Keratinocyte (primary cell): Measurements from ENCODE around the gene DPY19L2.
"Not testable (repeated sequence)": the region's sequence is repeated elsewhere in the genome, so short reads cannot be mapped to it uniquely, and the experiment has no call there.

Source experiments
- EZH2 ChIP-seq: IDR thresholded peaks from one replicate; pipeline ENCODE4 v1.6.1; 2012; ENCODE audit warnings: inconsistent platforms, mild to moderate bottlenecking, low read length, moderate library complexity
- TF ChIP-seq, protein P1 (sequence below), 3 experiments: IDR thresholded peaks in 1 of 3; conservative IDR thresholded peaks in 1 of 3; optimal IDR thresholded peaks in 1 of 3; 2 replicates in 2 of 3; 3 replicates in 1 of 3; pipeline versions ENCODE3 to v1.5.1; 2011; ENCODE audit warnings: low read length in 3 of 3, mild to moderate bottlenecking in 3 of 3, moderate library complexity in 2 of 3, control low read depth in 1 of 3, inconsistent platforms in 1 of 3; ENCODE audit not compliant: insufficient read depth in 2 of 3; ENCODE audit errors: extremely low read depth in 1 of 3

DNA sequence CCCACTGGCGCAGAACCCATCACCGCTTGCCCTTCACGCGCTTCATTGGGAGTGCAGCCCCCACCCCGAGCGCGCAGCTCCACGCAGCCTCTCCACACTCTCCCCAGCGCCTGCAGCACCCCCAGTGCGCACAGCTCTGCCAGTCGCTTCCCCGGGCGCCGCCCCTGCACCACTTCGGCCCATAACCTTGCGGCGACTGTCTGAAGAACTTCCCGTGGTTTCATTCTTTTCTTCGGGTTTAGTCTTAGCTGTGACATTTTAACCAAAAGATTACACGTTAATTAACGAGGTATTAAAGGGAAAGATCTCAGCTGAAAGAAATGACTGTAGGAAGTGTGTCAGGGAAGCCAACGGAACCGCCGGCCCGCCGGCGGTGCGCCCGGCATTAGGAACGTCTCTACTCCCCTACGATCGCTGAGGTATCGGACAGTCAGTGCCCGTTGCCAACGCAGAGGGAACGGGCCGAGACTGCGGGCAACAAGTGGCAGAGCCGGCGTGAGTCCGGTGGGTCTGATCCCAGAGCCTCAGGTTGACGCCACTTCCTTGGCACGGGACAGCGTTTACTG is 590 bp upstream of the DPY19L2 start:
- TF ChIP-seq EZH2, result not testable (repeated sequence)
- TF ChIP-seq, protein P1, sequence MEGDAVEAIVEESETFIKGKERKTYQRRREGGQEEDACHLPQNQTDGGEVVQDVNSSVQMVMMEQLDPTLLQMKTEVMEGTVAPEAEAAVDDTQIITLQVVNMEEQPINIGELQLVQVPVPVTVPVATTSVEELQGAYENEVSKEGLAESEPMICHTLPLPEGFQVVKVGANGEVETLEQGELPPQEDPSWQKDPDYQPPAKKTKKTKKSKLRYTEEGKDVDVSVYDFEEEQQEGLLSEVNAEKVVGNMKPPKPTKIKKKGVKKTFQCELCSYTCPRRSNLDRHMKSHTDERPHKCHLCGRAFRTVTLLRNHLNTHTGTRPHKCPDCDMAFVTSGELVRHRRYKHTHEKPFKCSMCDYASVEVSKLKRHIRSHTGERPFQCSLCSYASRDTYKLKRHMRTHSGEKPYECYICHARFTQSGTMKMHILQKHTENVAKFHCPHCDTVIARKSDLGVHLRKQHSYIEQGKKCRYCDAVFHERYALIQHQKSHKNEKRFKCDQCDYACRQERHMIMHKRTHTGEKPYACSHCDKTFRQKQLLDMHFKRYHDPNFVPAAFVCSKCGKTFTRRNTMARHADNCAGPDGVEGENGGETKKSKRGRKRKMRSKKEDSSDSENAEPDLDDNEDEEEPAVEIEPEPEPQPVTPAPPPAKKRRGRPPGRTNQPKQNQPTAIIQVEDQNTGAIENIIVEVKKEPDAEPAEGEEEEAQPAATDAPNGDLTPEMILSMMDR (optimal IDR thresholded peaks at IDR 0.05 in 1 of 3, IDR thresholded peaks at IDR 0.05 in 1 of 3, conservative IDR thresholded peaks at IDR 0.05 in 1 of 3; ENCODE audit: extremely low read depth in 1 of 3, insufficient read depth in 2 of 3, low read length in 3 of 3), result not testable (repeated sequence)
